Kidney capillary endothelial cell (primary cell): ENCODE measurements around the gene TEAD1.
A peak's percentile ranks its signal among the peaks of the same experiment; 100 is the strongest.

Source experiments
- DNase-seq: peaks from one replicate; pipeline ENCODE4 v3.0.0-alpha.2; 2018; ENCODE audit warnings: low spot score

The TEAD1 gene

GRCh38 chr11:12835286-12835685 lies 161.1 kb downstream of the TEAD1 start:
- DNase-seq: no peak

- no peak for DNase-seq
These were observed 164.4 kb downstream of the TEAD1 start for GRCh38 chr11:12838463-12839123.

DNA sequence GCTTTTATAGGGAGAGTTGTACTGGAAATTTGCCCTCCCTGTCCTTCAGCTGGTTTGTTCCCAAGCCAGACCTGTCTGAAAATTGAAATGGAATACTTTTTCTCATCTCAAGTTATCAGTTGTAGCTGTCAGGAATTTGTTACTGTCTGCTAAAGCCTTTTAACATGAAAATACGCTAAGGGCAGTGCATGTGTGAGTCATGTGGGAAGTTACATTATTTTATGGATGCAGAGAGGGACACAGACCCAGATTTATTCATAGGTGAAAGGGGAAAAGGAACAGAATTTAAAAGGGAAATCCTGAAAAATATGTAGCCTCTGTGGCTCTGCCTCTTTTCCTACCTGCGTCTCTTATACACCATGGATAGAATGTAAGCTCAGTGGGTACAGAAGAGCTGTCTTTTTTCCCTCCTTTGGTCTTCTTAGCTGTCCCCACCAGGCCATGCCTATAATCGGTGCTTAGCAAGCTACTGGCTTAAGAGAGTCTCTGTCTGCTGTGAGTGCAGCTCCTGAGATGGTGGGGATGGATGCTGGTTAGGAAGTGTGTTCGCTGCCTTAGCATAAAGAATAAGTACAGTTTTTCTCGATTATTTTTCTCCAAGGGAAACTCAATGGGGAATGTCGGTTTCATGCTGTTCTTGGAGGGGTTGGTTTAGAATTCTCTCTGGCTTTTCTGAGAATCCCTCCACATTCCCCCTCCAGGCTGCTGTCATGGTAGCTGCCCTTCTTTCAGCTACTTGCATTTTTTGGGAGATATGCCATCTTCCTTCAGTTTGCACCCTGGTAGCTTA lies 166.8 kb downstream of the TEAD1 start:
- no peak for DNase-seq

GRCh38 chr11:12841946-12842630 lies 167.9 kb downstream of the TEAD1 start:
- peak; percentile 63 for DNase-seq

GRCh38 chr11:12842933-12843636 lies 168.9 kb downstream of the TEAD1 start:
- DNase-seq: peak; percentile 81

GRCh38 chr11:12845163-12845562 lies 170.9 kb downstream of the TEAD1 start:
- no peak for DNase-seq

DNA sequence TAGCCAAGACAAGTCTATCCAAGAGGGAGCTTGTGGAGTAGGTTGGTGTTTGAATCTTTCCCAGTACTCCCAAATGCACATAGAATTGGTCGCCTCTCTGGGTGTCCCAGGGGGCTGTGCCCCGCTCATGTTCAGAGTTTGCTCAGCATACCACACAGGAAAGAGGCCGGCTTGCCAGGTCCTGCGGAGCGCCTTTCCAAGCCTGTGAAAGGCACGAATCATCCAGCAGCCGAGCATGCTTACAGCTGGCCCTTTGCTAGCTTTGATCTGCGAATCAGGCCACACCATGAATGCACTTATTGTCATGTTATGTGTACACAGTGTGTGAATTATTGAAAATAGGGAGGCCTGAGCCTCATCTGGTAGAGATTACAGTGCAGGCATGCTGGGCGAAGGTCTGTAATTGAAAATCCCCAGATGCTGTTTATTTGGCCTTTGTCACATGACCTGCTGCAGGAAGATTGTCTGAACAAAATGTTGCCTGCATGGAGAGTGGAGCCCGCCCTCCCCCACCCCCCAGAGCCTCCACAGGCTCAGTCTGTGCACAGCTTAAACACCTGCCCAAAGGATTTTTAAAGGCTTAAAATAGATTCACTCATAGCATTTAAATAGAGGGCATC lies 171.6 kb downstream of the TEAD1 start:
- DNase-seq: no peak

DNA sequence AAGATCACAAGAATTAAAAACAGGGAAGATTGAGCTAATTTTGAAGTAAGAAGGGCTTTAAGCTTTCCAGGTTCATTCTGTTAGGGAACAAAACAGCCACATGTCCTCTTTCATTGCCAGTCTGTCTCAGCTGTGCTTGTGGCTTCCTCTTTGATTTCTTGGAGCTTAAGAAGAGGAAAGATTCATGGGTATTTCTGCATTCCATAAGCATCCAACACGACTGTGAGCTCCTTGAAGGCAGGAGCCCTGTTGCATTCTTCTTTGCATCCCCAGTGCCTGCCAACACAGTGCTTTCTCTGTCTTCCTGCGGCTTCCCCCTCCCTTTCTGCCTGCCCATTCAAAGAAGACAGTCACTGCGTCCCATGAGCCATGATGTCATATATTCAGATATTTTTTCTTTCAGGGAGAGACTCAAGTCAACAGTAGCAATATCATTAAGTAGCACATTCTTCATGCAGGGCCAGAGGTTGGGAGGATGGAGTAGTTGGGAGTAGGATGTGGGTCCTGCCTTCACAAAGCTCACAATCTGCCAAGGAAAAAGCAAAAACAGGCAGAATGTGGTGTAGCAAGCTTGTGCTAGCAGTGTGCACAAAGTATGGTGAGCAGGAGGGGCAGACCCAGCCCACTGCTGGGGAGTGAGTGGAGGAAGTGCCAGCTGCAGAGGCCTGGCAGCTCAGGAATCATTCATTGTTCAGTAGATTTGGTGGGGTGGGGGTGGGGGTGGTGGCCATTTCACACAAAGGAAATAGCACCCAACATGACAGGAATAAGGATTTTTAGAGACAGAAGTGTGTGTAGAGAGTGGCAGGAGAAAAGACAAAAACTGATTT lies 172.8 kb downstream of the TEAD1 start:
- no peak for DNase-seq

- no peak for DNase-seq
These were observed 174.2 kb downstream of the TEAD1 start for GRCh38 chr11:12848413-12848812.

DNA sequence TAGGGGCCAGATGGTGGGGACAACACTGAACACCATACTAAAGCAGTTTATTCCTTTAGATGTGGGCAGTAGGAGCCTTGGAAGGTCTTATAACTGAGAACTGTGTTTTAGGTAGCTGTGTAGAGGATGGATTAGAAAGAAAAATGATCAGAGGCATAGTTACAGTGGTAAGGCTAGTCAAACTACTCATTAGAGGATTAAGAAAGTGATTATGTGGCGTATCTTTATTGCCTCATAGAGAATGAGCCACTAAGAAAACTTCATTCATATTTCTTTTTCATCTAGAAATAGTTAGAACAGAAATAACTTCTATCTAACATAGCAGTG lies 179.1 kb downstream of the TEAD1 start:
- DNase-seq: no peak

DNA sequence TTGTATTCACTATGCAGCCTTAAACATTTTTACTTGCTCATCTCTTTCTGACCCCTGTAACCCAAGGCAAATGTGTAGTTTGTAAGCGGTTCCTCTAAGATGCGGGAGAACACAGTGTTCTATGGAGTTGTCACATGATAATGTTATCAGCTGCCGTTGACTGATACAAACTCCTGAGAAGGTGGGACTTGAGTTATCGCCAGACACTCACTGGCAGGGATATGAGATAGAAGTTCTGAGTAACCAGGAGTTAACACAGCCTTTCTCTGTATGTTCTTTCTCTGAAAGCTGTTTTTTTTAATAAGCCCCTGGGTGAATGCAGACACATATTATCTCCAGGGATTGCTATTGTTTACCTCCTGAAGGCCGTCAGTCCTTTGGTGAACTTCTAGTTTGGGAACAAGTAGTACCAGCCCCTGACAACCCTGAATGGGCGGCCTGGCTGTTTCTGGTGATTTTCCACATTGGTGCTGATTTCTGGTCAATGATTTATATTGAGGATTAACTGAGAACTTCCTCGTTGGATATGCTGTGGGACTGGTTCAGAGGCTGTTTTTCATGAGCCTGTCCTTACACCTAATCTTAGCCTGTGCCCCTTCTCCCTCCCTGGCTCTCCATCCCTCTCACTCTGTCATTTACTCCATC lies 179.6 kb downstream of the TEAD1 start:
- DNase-seq: no peak

DNA sequence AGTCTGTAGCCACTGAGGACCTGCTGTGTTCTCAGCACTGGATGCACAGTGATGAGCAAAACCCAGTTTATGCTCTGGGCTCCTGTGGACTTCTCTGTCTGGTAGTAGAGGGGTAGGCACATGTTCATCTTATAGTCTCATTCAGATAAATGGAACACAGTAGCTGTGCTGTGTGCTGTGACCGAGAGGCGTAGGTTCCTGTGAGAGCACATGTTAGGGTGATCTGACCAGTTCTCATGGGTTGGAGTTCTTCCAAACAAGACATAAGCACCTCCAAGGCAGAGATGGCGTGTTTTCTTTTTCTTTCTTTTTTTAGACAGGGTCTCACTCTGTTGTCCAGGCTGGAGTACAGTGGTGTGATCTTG lies 180.1 kb downstream of the TEAD1 start:
- no peak for DNase-seq

GRCh38 chr11:12854829-12855228 lies 180.6 kb downstream of the TEAD1 start:
- no peak for DNase-seq

DNA sequence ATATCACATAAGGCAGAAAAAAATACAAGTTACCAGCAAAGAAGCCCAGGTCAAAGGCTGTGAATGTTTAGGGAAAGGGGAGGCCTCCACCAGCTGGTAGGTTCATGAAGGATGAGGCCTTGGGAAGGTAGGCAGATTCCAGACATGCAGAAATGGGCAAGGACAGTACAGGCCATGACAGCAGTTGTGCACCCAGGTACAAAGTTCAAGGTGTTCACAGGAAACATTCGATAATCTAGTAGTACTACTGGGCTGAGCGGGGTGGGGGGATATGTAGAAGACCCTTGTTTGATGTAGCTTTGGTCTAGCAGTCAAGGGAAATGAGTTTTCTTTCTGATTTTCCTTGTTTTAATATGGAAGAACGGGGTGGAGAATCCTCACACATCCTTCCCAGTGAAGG lies 182.1 kb downstream of the TEAD1 start:
- DNase-seq: no peak

- DNase-seq: no peak
These were observed 183.4 kb downstream of the TEAD1 start for GRCh38 chr11:12857572-12857971.

DNA sequence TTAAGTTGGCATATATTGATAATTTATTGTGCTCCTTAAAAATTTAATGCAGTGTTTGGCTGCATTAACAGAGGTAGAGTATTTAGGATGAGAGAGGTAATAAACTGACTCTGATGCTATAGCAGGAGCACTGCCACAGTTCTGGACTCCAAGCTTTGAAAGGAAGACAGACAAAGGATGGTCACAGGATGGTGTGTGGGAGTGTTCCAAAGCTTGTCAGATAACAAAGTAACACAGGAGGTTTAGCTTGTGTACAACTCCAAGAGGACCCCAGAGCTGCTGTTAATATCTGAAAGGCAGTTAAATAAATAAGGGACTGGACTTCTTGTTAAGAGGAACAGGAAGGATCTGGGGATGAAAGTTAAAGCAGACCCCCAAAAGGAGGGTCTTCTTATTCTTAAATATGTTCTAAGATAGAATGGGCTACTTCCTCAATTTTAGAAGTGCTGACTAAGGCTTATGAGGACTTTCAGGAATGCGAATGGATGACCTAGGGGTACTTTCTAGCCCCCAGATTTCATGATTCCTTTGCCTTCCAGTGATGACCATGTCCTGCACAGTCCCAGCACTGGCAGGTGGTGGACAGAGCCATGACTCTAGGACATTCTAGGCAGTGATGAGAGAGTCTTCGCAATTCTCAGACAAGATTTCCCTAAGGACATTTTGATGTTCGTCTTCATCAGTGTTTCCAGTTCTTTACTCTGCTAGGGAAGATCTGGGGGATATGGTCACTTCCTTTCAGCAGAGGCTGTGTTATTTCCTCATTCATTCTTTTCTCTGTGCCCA lies 185.8 kb downstream of the TEAD1 start:
- DNase-seq: no peak

- DNase-seq: no peak
These were observed 186.6 kb downstream of the TEAD1 start for GRCh38 chr11:12860827-12861226.

DNA sequence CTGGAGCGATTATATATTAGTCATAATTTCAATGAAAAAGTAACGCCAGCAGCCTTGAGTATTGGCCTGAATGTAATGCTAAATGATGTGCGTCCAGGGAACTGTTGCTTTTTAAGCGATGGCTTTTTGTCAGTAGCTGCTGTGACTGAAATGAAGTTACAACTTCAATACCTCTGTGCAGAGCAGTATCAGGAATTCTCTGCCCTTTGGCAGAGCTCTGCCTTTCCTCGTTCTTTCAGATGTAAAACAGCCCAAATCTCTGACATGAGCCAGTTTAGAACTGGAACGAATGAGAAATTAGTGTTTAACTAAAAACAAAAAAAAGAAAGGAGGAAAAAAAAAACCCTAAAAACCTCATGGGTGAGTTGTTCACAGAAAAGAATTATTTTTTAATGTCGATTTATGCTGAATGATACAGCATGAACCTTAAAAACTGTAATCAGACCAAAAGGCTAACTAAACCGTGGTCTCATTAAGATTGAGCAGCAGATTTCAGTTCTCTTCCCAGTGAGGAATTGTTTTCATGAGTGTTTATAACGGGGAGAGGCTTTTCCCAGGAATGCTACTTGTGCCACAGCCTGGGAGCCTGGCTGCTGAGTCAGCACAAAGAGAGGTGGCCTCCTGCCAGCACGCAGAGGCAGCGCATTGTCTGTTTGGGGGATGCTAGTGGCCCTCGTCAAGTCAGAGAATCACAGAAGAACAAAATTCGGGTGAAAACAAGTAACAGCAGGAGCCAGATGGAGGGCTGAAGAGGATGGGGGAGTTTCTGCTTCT lies 188.7 kb downstream of the TEAD1 start:
- no peak for DNase-seq

DNA sequence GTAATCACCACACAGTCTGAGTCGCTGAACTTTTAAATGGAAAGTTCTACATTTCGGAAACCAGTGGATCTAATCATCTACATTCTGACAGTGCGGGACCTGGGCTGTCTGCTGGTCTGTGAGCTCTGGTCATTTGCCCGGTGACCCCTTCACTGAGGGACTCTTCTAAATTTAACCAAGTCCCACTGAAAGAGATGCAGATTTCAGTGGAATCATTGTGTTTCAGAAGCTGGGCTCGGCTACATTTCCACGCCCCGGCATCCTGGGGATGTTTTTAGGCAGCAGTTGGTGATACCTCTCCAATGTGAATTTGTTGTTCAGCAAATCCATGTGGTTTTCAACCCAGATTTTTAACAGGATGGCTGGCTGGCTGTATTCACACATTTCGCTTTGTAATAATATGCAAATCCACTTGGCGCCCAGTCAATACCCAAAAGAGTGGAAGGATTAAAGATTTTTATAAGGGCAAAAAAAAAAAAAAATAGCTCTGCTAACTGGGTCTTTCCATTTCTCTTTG lies 189.4 kb downstream of the TEAD1 start:
- no peak for DNase-seq
